Heart left ventricle (tissue), 16 donors: ENCODE results near the gene KRT17. TPM values are rescaled to one million over a fixed set of nuclear protein-coding genes. Genes with fewer than 3 reads are reported as not detected.

ENCODE experiments used
- ATAC-seq, 4 donors: fragments of 200-7000 bp; cut with Tn5 transposase; one replicate each; pipeline ENCODE4 v1.9.1; 2020 to 2022; ENCODE audit warnings: moderate library complexity in 4 of 4, mild to moderate bottlenecking in 3 of 4, moderate number of reproducible peaks in 1 of 4
- DNase-seq, 5 donors: peaks; one replicate each; pipeline ENCODE4 v3.0.0-alpha.2; 2020
- H3K27ac ChIP-seq, 12 donors: fragments of 200-600 bp; sonication (generic) in 4 of 12; one replicate each; pipeline versions ENCODE4 v1.5.0 to v1.8.0; 2016 to 2022; ENCODE audit warnings: mild to moderate bottlenecking in 2 of 12
- H3K27me3 ChIP-seq, 9 donors: fragments of 200-600 bp; sonication (generic) in 2 of 9; one replicate each; pipeline versions ENCODE4 v1.5.1 to v1.8.0; 2016 to 2022; ENCODE audit warnings: mild to moderate bottlenecking in 3 of 9
- H3K36me3 ChIP-seq, 9 donors: fragments of 200-600 bp; sonication (generic) in 2 of 9; one replicate each; pipeline versions ENCODE4 v1.5.0 to v1.8.0; 2018 to 2022; ENCODE audit warnings: mild to moderate bottlenecking in 2 of 9
- H3K4me1 ChIP-seq, 12 donors: fragments of 200-600 bp; sonication (generic) in 4 of 12; one replicate each; pipeline versions ENCODE4 v1.5.0 to v1.8.0; 2016 to 2022; ENCODE audit warnings: mild to moderate bottlenecking in 3 of 12
- H3K4me3 ChIP-seq, 12 donors: fragments of 200-600 bp; sonication (generic) in 4 of 12; one replicate each; pipeline versions ENCODE4 v1.5.0 to v1.8.0; 2017 to 2022; ENCODE audit warnings: mild to moderate bottlenecking in 9 of 12, moderate library complexity in 4 of 12
- H3K9me3 ChIP-seq, 12 donors: fragments of 200-600 bp; sonication (generic) in 4 of 12; one replicate each; pipeline versions ENCODE4 v1.5.0 to v1.8.0; 2016 to 2022; ENCODE audit warnings: mild to moderate bottlenecking in 1 of 12
- POLR2A ChIP-seq, 2 donors: fragments of 450-650 bp; IDR thresholded peaks; one replicate each; pipeline ENCODE4 v1.6.1; 2017; ENCODE audit warnings: antibody characterized with exemption in 2 of 2, mild to moderate bottlenecking in 2 of 2, moderate library complexity in 2 of 2
- WGBS, 4 donors: extraction: QIAGEN DNeasy Blood & Tissue Kit in 2 of 4; methylation state at CpG; one replicate each; pipeline versions ENCODE4 v1.1.5 to v1.1.7; 2013 to 2018; 5-methylcytosine and 5-hydroxymethylcytosine counted together
- intact Hi-C, 10 donors: fragments of 100-400 bp; cut with DNase I; formaldehyde crosslinking; loops; one replicate each; pipeline versions ENCODE4 v1.11.1 to v1.14.2; 2022
- polyA plus RNA-seq, 2 donors: library from polyadenylated mRNA; stranded (reverse); fragments of 200-250 nt; gene quantifications; one replicate each; pipeline ENCODE4 v1.2.3, GENCODE V29; 2013
- total RNA-seq, 9 donors: library from RNA; depleted of rRNA in 2 of 9; stranded (reverse); fragments of >200 nt in 2 of 9; fragmentation: NEBNext Ultra II Directional in 3 of 9; extraction: Animal tissue kit (Norgen Biotek cat#: 25700) in 3 of 9; gene quantifications; one replicate each; pipeline versions ENCODE4 v1.1.0 to v1.2.4, GENCODE V29; 2016 to 2023
- TF ChIP-seq, protein P1 (sequence below), 12 donors: fragments of 200-600 bp; sonication (generic) in 4 of 12; IDR thresholded peaks; one replicate each; pipeline versions ENCODE4 v1.5.0 to v1.8.0; 2018 to 2022; ENCODE audit warnings: antibody characterized with exemption in 12 of 12, mild to moderate bottlenecking in 5 of 12
- donor health status: ischemic (EF 13 %, LVEDD 7.1; RV severe dilation, severe dysfunction).
- donor health status: healthy with polysubstance abuse.
- donor health status: DM: no; HTN: yes; CAD: no.
- donor health status: DM: no; HTN: no; CAD: no.
- donor health status: ischemic (EF 25% LVEDD 6.9; RV normal size, moderate dysfunction).
- donor health status: ischemic (EF 25% LVEDD 5.7; RV mildly dilated, moderate dysfunction).
- donor health status: healthy.
- donor health status: DM: yes; HTN: yes; CAD: no.
- donor health status: ischemic (EF 35%, LVEDD 5.7; RV mildly dilated, moderate dysfunction).
- donor health status: nonischemic (EF 11% LVEDD 7.7; RV severe dilation, severe dysfunction).
- donor health status: DM: yes; HTN: yes; CAD: no.
- donor health status: PGD.
- donor health status: ischemic (EF 29% LVEDD 5.4; RV normal size, mild dysfunction).
- donor health status: nonischemic (EF 23%, LVEDD 6.1; RV moderate dilation, normal function).

The KRT17 gene
- total and polyA plus RNA-seq, 11 donors = 0.60 TPM; not detected in 10

DNA sequence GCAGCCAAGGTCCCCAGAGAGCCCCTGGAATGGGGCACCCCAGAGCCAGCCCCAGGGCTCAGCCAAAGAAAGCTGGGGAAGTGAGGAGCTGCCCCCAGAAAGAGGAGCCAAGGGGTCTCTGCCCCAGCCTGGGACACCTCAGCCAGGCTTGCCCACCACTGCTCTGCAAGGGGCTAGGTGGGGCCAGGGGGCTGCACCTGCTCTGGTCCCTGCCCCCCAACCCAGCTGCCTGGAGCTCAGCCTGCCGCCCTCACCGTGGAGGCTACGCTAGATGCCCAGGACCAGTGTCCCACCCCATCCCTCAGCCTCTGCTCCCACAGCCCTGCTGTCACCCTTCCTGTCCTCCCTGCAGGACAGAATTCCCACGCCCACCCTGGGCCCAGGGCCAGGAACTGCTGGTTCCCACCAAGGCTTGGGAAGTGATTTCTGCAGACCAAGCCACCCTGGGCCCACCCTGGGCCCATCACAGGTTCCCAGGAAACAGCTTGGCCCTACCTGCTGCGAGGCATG lies 28.1 kb upstream of the KRT17 start:
- ATAC-seq (no peak), DNase-seq (peak in 2 of 5 donors; percentile 20 to 62)
- peaks cover 0 to 14% (median 8%) of the 10 kb centered on the region in 12 donors for H3K4me1 ChIP-seq
- H3K27me3 ChIP-seq = no peaks in the 10 kb centered on the region
- H3K27ac ChIP-seq = no peak overlapping the region
- 68 to 85% (median 69%) methylated on average over 5 of the region's 5 CpGs; no CpG with 5 or more reads in 1 of the 4 donors for WGBS, 4 donors
- no peak overlapping the region for H3K4me3 ChIP-seq
- TF ChIP-seq POLR2A (IDR thresholded peaks at IDR 0.05) = no peak
- TF ChIP-seq, protein P1, sequence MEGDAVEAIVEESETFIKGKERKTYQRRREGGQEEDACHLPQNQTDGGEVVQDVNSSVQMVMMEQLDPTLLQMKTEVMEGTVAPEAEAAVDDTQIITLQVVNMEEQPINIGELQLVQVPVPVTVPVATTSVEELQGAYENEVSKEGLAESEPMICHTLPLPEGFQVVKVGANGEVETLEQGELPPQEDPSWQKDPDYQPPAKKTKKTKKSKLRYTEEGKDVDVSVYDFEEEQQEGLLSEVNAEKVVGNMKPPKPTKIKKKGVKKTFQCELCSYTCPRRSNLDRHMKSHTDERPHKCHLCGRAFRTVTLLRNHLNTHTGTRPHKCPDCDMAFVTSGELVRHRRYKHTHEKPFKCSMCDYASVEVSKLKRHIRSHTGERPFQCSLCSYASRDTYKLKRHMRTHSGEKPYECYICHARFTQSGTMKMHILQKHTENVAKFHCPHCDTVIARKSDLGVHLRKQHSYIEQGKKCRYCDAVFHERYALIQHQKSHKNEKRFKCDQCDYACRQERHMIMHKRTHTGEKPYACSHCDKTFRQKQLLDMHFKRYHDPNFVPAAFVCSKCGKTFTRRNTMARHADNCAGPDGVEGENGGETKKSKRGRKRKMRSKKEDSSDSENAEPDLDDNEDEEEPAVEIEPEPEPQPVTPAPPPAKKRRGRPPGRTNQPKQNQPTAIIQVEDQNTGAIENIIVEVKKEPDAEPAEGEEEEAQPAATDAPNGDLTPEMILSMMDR (IDR thresholded peaks at IDR 0.05) = no peak
- H3K36me3 ChIP-seq = no peaks in the 10 kb centered on the region
- intact Hi-C loops = no loop called here
- no peaks in the 10 kb centered on the region for H3K9me3 ChIP-seq

DNA sequence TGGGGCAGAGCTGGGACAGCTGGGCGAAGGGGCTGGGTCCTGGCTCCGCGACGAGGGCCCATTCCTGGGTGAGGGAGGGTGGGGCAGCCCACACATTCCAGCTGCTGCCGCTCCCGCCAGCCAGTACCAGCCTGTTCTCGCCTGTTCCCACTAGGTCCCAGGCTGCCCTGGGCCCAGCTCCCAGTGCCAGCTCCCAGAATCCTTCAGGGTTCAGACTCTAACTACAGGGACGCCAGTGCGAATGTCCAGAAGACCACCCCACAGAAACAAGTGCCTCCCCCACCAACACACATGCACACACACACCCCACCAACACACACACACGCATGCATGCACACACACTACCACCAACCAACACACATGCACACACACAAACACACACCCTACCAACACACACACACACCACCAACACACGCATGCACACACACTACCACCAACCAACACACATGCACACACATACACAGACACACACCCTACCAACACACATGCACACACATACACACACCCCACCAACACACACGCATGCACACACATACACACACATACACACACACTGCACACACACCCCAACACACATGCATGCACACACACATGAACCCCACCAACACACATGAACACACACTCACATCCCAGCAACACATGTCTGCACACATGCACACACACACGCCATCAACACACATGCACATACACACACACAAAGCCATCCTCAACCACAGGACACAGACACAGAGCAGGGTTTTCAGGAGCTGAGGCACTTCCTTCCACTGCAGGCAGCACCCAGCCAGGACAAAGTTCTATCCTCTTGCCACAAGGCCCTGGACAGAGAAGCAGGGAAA lies 27.5 kb upstream of the KRT17 start:
- H3K36me3 ChIP-seq = no peaks in the 10 kb centered on the region
- no peak overlapping the region for H3K4me3 ChIP-seq
- WGBS, 4 donors = 69 to 95% (median 82%) methylated on average over 7 to 13 of the region's 13 CpGs
- peak in 3 of 5 donors; percentile 28 to 52 (median 35) for DNase-seq
- H3K9me3 ChIP-seq = no peaks in the 10 kb centered on the region
- intact Hi-C loops = no loop called here
- peak in 3 of 4 donors; percentile 16 to 56 (median 29) for ATAC-seq
- no peak overlapping the region for H3K27ac ChIP-seq
- TF ChIP-seq, protein P1 (IDR thresholded peaks at IDR 0.05) = no peak
- TF ChIP-seq POLR2A (IDR thresholded peaks at IDR 0.05) = no peak
- H3K27me3 ChIP-seq = no peaks in the 10 kb centered on the region
- peaks cover 0 to 14% (median 8%) of the 10 kb centered on the region in 12 donors for H3K4me1 ChIP-seq

DNA sequence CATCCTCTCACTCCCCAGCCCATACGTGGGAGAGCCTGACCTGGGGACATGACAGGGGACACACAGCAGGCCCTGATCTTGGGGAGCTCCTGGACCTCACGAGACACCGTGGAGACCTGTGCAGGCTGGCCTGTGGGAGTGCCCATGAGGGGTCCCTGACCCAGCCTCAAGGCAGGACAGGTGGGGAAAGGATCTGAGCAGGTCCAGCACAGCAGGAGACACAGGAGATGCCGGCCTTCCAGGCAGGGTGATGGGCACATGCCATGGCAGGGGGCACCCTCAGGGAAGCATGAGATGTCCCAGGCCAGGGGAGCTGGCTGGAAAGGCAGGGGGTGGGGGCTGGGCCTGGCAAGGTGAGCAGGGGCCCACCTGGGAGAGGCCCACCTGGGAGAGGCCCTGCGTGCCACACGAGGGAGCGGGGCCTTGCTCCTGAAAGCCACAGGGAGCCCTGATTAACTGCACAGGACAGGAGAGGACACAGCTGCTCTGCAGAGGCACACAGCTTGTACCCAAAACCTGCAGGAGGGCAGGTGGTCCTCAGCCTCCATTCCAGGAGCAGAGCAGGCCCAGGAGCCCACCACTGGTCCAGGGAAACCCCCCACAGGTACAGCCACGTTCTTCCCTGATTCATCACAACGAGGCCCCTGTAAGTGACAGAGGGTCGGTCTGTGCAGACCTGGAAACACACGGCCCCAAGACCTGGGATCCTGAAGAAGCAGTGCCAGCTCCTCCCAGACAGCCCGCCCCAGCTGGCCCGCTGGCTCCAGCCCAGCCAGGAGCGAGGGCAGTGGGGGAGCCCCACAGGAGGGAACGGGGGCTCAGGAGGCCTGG lies 26.6 kb upstream of the KRT17 start:
- H3K36me3 ChIP-seq = no peaks in the 10 kb centered on the region
- 78 to 89% (median 83%) methylated on average over 7 to 15 of the region's 15 CpGs for WGBS, 4 donors
- no peaks in the 10 kb centered on the region for H3K9me3 ChIP-seq
- H3K4me3 ChIP-seq = no peak overlapping the region
- H3K4me1 ChIP-seq = peaks cover 0 to 17% (median 8%) of the 10 kb centered on the region in 12 donors
- TF ChIP-seq POLR2A (IDR thresholded peaks at IDR 0.05) = no peak
- TF ChIP-seq, protein P1 (IDR thresholded peaks at IDR 0.05) = no peak
- H3K27me3 ChIP-seq = no peaks in the 10 kb centered on the region
- H3K27ac ChIP-seq = no peak overlapping the region
- DNase-seq = peak in 2 of 5 donors; percentile 20 to 53
- intact Hi-C loops = no loop called here
- no peak for ATAC-seq
